ENCODE data around the gene FAN1. TPM values are rescaled to one million over a fixed set of nuclear protein-coding genes. Genes with fewer than 3 reads are reported as not detected.
"Not testable (repeated sequence)": the region's sequence is repeated elsewhere in the genome, so short reads cannot be mapped to it uniquely, and the experiment has no call there.

The FAN1 gene
- total RNA-seq, 1 experiment from 2014 or later = 28.2 TPM

DNA sequence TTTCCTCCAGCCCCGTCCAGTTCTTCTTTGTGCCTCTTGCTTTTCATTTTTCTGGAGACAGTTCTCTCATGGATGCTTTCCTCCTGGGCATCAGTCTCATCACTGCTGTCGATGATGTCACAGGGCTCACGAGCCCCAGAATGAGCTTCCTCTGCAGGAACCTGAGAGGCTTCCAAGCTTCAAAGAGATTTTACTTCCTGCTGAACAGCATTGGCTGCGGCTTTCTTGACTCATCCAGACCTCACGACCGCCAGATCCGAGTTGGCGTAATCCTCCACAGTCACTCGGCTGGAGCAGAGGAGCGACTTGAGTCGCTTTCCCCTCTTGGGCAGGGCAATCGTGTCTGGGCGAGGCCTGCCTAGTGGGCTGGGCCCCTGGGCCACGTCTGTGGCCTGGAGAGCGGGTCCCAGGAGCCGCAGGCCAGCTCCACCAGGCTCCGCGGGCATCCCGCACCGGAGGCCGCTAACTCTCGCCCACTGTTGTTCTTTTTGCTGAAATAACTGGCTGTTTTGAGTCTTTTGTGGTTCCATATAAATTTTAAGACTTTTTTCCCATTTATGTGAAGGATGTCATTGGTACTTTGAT lies 20.8 kb upstream of the FAN1 start:
- Histone ChIP-seq H3K4ac (ENCODE audit: low read depth, low read length) (no peak overlapping the region), H3K4me2 (ENCODE audit: insufficient read depth, insufficient read length, low read length) (no peak overlapping the region), H3K9me3 (ENCODE audit: control insufficient read depth, low read depth, low read length) (no peaks in the 10 kb centered on the region), H4K5ac (ENCODE audit: insufficient read length, low read depth, low read length) (no peak overlapping the region), H3K9ac (ENCODE audit: extremely low read depth, insufficient read length, low read length) (no peak overlapping the region), H3K23me2 (ENCODE audit: insufficient read length, low read depth, low read length, poor library complexity, severe bottlenecking) (no peaks in the 10 kb centered on the region), H3K79me1 (ENCODE audit: insufficient read depth, low read depth, low read length, poor library complexity, severe bottlenecking) (no peaks in the 10 kb centered on the region), H3T11ph (ENCODE audit: low read length) (no peak overlapping the region), H2BK5ac (ENCODE audit: insufficient read length, low read length) (no peak overlapping the region), H3K27ac (ENCODE audit: insufficient read length, low read depth, low read length) (no peak overlapping the region), H3K56ac (ENCODE audit: insufficient read length, low read depth, low read length) (no peak overlapping the region), H3K79me2 (ENCODE audit: insufficient read depth, low read length) (no peaks in the 10 kb centered on the region), H2BK12ac (ENCODE audit: insufficient read length, low read depth, low read length) (no peak overlapping the region), H2AFZ (ENCODE audit: low read length) (no peak overlapping the region), H3K4me1 (ENCODE audit: insufficient read depth, low read length) (no peaks in the 10 kb centered on the region), H3K18ac (ENCODE audit: insufficient read length, low read depth, low read length) (no peak overlapping the region), H2BK120ac (ENCODE audit: low read depth, low read length, poor library complexity, severe bottlenecking) (no peak overlapping the region), H4K91ac (ENCODE audit: insufficient read length, low read depth, low read length) (no peak overlapping the region), H2BK15ac (ENCODE audit: low read depth, low read length) (no peak overlapping the region), H4K8ac (replicated peaks; ENCODE audit: insufficient read length, low read depth, low read length) (no peak overlapping the region), H3K14ac (ENCODE audit: insufficient read depth, low read length) (no peak overlapping the region; the same call in 1 of the 2 replicates), H3K23ac (ENCODE audit: insufficient read length, low read depth, low read length) (no peak overlapping the region), H2AK5ac (ENCODE audit: insufficient read length, low read length) (no peak overlapping the region), H3K27me3 (ENCODE audit: insufficient read depth, low read length) (no peaks in the 10 kb centered on the region), H2BK20ac (ENCODE audit: low read depth, low read length, poor library complexity, severe bottlenecking) (no peak overlapping the region), H4K20me1 (ENCODE audit: control insufficient read depth, insufficient read depth, insufficient read length) (no peaks in the 10 kb centered on the region)
- H3K4me1 Mint-ChIP-seq = peaks cover 3 to 8% of the 10 kb centered on the region in 2 experiments; a peak in 3 of 4 replicates
- H3K27ac Mint-ChIP-seq = no peak overlapping the region
- WGBS (ENCODE audit: extremely low coverage, insufficient read length, low lambda C conversion rate) = no CpG with 5 or more reads among the region's 22 CpGs
- H3K27me3 Mint-ChIP-seq (ENCODE audit: low read depth) = no peaks in the 10 kb centered on the region
- H3K9me3 Mint-ChIP-seq = no peaks in the 10 kb centered on the region
- H3K36me3 Mint-ChIP-seq (ENCODE audit: insufficient read depth in 1 of 3, low read depth in 3 of 3) = peaks cover 0 to 2% (median 0%) of the 10 kb centered on the region in 3 experiments; a peak in 1 of 7 replicates
- DNase-seq = no peak
- TF ChIP-seq, protein P1, sequence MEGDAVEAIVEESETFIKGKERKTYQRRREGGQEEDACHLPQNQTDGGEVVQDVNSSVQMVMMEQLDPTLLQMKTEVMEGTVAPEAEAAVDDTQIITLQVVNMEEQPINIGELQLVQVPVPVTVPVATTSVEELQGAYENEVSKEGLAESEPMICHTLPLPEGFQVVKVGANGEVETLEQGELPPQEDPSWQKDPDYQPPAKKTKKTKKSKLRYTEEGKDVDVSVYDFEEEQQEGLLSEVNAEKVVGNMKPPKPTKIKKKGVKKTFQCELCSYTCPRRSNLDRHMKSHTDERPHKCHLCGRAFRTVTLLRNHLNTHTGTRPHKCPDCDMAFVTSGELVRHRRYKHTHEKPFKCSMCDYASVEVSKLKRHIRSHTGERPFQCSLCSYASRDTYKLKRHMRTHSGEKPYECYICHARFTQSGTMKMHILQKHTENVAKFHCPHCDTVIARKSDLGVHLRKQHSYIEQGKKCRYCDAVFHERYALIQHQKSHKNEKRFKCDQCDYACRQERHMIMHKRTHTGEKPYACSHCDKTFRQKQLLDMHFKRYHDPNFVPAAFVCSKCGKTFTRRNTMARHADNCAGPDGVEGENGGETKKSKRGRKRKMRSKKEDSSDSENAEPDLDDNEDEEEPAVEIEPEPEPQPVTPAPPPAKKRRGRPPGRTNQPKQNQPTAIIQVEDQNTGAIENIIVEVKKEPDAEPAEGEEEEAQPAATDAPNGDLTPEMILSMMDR (conservative IDR thresholded peaks at IDR 0.05) = no peak
- no peak overlapping the region for H3K4me3 Mint-ChIP-seq

DNA sequence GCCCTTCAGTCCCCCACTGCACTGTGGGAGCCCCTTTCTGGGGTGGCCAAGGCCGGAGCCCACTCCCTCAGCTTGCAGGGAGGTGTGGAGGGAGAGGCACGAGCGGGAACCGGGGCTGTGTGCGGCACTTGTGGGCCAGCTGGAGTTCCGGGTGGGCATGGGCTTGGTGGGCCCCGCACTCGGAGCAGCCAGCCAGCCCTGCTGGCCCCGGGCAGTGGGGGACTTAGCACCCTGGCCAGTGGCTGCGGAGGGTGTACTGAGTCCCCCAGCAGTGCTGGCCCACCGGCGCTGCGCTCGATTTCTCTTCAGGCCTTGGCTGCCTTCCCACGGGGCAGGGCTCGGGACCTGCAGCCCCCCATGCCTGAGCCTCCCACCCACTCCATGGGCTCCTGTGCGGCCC lies 20.0 kb upstream of the FAN1 start:
- H3K14ac ChIP-seq (ENCODE audit: insufficient read depth, low read length); H3K36me3 Mint-ChIP-seq (ENCODE audit: insufficient read depth in 1 of 3, low read depth in 3 of 3); H3K27ac ChIP-seq (ENCODE audit: insufficient read length, low read depth, low read length); H4K20me1 ChIP-seq (ENCODE audit: control insufficient read depth, insufficient read depth, insufficient read length); H3K56ac ChIP-seq (ENCODE audit: insufficient read length, low read depth, low read length); H4K91ac ChIP-seq (ENCODE audit: insufficient read length, low read depth, low read length); H3K4me2 ChIP-seq (ENCODE audit: insufficient read depth, insufficient read length, low read length); H3K4me1 ChIP-seq (ENCODE audit: insufficient read depth, low read length); H2BK15ac ChIP-seq (ENCODE audit: low read depth, low read length); H3K27me3 Mint-ChIP-seq (ENCODE audit: low read depth); H2AFZ ChIP-seq (ENCODE audit: low read length); H3K79me2 ChIP-seq (ENCODE audit: insufficient read depth, low read length); H3K27me3 ChIP-seq (ENCODE audit: insufficient read depth, low read length); H3K18ac ChIP-seq (ENCODE audit: insufficient read length, low read depth, low read length); H3K23ac ChIP-seq (ENCODE audit: insufficient read length, low read depth, low read length); H3K4ac ChIP-seq (ENCODE audit: low read depth, low read length); H2AK5ac ChIP-seq (ENCODE audit: insufficient read length, low read length); H2BK120ac ChIP-seq (ENCODE audit: low read depth, low read length, poor library complexity, severe bottlenecking); H2BK20ac ChIP-seq (ENCODE audit: low read depth, low read length, poor library complexity, severe bottlenecking); H3K79me1 ChIP-seq (ENCODE audit: insufficient read depth, low read depth, low read length, poor library complexity, severe bottlenecking); H3T11ph ChIP-seq (ENCODE audit: low read length); DNase-seq; H4K5ac ChIP-seq (ENCODE audit: insufficient read length, low read depth, low read length); H3K9me3 Mint-ChIP-seq; H3K4me3 Mint-ChIP-seq; H3K27ac Mint-ChIP-seq; H4K8ac ChIP-seq (replicated peaks; ENCODE audit: insufficient read length, low read depth, low read length); H3K23me2 ChIP-seq (ENCODE audit: insufficient read length, low read depth, low read length, poor library complexity, severe bottlenecking); H3K4me1 Mint-ChIP-seq; H3K9me3 ChIP-seq (ENCODE audit: control insufficient read depth, low read depth, low read length); H2BK5ac ChIP-seq (ENCODE audit: insufficient read length, low read length); H2BK12ac ChIP-seq (ENCODE audit: insufficient read length, low read depth, low read length); H3K9ac ChIP-seq (ENCODE audit: extremely low read depth, insufficient read length, low read length): not testable (repeated sequence)
- WGBS (ENCODE audit: extremely low coverage, insufficient read length, low lambda C conversion rate) = no CpG with 5 or more reads among the region's 17 CpGs

All from H9 (cell line).